Central memory CD4-positive, alpha-beta T cell (primary cell): ENCODE measurements around the gene MANSC1.
"Not testable (repeated sequence)": the region's sequence is repeated elsewhere in the genome, so short reads cannot be mapped to it uniquely, and the experiment has no call there.

Experiments
- DNase-seq: peaks from one replicate; pipeline ENCODE4 v3.0.0; 2022

MANSC1 gene

GRCh38 chr12:12323118-12323517 is 26.9 kb downstream of the MANSC1 start:
- DNase-seq, result no peak

DNA sequence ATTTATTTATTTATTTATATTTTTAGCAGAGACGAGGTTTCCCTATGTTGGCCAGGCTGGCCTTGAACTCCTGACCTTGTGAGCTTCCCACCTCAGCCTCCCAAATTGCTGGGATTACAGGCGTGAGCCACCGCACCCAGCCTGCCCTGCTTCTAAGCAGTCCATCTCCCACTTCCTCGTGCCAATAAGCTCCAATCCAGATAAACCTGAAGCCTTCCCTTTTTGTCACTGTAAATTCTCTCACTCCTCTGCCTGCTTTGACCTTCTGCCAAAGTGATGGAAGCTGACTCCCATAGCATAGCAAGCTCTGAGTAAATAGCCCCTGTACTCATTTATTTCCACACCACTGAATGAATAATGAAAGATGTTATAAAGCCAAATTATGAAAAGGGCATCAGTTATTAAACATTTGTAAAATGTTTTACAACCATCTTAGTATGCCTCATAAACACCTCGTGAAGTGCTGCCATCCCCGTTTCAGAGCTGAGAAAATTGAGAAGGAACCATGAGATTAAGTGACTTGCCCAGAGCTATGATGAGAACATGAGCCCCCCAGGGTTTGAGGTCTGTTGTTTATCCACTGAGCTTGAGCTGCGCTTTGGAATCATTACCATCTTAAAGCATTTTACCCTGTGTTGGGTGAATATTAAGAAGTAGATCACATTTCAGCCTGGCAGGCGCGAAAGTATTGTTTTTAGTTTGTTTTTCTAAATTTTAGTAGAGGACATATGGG is 30.4 kb downstream of the MANSC1 start:
- DNase-seq, result no peak

DNA sequence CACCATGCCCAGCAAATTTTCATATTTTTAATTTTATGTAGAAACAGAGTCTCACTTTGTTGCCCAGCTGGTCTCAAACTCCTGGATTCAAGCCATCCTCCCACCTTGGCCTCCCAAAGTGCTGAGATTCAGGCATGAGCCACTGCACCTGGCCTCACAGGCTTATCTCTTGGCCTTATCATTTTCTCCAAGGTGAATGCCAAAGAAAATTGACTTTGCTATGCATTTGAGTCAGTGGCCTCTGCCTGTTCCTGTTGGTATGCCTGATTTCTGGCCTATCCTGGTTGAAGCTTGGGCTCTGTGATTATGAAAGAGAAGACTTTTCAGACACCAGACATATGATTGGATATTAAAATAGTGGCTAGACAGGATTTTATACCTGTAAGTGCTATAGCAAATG is 34.2 kb downstream of the MANSC1 start:
- DNase-seq, result no peak

DNA sequence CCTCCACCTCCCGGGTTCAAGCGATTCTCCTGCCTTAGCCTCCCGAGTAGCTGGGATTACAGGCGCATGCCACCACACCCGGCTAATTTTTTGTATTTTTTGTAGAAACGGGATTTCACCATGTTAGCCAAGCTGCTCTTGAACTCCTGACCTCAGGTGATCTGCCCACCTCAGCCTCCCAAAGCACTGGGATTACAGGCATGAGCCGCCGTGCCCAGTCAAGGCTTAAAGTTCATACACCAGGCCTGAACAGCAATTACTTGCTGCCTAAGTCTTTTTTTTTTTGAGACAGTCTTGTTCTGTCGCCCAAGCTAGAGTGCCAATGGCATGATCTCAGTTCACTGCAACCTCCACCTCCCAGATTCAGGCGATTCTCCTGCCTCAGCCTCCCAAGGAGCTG is 39.3 kb downstream of the MANSC1 start:
- not testable (repeated sequence) for DNase-seq

DNA sequence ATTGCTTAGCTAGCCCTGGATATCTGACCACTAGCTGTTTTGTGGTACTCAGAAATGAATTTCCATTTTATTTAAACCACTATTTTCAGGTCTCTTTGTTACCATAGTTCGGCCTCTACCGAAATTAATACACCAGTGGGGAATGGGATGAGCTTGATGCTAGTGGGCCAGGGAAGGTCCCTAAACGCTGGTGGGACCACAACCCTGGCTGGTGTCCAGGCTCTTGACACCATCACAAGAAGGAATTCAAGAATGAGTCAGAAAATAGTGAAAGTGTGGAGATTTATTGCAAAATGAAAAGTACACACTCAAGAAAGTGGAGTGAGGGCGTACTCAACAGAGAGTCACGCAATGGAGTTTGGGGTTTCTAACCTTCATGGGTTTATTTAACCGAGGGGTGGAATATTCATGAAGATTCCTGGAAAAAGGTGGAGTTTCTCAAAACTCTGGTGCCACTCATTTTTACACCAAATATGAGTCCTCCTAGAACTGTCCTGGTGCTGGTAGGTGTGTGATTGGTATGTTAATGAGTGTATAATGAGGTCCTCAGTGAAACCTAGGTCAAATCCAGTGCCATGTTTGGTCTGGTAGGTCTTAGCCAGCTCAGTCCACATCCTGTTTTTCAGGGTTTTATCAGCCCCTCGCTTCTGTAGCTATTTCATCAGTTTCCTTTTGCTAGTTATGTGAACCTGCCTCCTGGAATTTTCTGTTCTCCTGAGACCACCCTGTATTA is 44.3 kb downstream of the MANSC1 start:
- DNase-seq, result no peak

GRCh38 chr12:12302976-12303375 is 47.1 kb downstream of the MANSC1 start:
- DNase-seq, result no peak

DNA sequence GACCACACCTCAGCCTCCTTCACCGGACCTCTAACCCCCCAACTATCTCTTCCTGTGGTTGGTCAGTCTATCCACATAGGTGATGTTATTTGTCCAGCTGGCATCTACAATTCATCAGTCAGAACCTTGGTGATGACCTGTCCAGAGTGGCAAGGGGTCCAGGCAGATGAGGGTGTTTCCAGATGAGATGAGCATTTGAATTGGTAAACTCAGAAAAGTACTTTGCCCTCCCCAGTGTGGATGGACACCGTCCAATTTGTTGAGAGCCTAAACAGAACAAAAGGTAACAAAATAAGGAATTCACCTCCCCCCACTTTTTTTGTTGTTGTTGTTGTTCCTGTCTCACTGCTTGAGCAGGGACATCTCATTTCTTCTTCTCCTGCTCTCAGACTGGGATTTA is 48.9 kb downstream of the MANSC1 start:
- DNase-seq, result no peak

DNA sequence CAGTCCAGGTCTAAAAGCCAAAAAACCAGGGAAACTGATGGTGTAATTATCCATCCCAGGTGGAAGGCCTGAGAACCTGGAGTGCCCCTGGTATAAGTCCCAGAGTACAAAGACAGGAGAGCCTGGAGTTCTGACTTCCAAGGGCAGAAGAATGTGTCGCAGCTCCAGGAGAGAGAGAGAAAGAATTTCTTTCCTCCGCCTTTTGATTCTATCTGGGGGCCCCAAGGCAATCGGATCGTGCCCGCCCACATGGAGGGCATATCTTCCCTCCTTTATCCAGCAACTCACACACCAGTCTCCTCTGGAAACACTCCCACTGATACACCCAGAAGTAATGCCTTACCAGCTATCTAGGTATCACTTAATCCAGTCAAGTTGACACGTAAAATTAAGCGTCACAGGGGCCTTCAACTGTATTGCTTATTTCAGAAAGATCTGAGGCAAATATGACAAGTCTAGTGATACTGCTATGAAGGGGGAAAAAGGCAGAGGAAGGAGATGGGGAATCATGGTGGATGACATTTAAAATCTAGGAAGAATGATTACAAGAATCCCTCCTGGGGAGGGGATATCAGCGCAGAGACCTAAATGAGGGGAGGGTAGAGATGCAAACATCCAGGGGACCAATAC is 52.7 kb downstream of the MANSC1 start:
- no peak for DNase-seq

DNA sequence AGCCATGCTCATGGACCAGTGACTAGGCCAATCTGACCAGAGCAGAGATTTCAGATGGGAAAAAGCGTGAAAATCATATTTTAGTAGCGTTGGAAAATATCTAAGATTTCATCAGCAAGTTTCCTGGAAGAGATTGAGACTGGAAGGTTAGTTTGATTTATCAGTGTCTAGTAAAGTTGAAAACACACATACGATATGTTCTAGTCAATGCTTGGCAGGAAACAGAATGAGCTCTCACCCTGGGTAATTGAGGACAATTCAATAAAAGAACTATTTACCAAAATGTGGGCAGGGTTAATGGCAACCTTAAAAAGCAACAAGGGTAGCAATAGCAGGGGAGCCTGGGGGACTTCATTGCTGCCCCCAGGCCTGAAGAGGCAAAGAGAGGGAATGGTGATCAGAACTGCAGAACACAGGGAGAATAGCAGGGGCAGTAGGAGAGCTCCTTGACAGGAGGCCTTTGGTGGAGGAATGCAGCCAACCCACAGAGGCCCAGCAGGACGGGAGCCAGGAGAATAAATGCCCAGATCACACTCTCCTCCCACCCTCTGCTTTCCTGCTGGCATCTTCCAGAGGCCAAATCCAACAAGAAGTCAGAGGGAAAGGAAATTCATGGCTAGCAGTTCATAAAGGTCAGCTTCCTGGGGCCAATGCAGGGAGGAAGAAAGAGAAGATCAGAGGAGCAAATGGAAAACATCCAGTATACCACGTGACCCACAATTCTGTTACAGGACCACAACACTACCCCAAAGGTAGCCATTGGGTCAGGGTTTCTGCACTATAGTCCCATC is 55.6 kb downstream of the MANSC1 start:
- no peak for DNase-seq

DNA sequence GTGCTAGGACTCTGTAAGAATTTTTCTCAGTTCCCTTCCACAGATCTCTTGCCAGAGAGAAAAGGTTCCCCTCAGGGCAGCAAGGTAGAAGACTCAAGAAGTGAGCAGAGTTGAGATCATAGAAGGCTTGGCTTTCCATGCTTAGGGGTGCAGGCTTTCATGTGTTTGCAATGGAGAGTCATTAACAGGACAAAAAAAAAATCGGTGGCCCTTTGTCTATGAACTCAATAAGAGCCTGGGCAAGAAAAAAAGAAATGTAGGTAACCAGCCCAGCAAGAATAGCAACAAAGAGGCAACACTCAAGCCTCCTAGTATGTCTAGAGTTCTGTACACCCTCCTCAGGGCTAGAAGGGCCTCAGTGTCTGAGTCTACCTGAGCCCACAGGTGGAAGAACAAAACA is 59.8 kb downstream of the MANSC1 start:
- no peak for DNase-seq

DNA sequence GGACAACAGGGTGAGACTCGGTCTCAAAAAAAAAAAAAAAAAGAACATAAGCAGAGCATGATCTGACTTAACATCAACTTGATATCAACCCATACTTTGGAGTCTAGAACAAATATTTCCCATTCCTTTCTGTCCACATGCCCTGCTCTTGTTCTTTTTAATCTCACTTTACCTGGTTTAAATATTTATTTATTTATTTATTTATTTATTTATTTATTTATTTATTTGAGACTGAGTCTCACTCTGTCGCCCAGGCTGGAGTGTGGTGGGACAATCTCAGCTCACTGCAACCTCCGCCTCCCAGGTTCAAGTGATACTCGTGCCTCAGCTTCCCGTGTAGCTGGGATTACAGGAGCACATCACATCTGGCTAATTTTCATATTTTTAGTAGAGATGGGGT is 63.6 kb downstream of the MANSC1 start:
- DNase-seq, result no peak

GRCh38 chr12:12282761-12283425 is 67.1 kb downstream of the MANSC1 start:
- DNase-seq, result no peak

GRCh38 chr12:12282202-12282601 is 67.8 kb downstream of the MANSC1 start:
- DNase-seq, result no peak

DNA sequence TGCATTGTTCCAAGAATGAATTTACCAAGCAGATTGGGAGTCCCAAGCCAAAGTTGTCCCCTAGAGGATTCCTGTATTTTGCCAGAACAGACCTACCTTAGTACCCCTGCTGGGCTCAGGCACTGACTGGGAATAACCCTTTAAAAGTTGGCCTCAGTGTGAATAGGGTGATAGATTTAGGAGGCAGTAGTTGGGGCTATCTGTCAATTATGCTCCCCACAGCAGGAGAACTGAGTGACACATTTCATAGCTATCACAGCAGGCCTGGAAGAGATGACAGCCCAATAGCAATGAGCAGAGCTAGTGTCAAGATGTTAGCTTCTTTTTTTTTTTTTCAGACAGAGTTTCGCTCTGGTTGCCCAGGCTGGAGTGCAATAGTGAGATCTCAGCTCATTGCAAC is 68.9 kb downstream of the MANSC1 start:
- DNase-seq, result no peak

DNA sequence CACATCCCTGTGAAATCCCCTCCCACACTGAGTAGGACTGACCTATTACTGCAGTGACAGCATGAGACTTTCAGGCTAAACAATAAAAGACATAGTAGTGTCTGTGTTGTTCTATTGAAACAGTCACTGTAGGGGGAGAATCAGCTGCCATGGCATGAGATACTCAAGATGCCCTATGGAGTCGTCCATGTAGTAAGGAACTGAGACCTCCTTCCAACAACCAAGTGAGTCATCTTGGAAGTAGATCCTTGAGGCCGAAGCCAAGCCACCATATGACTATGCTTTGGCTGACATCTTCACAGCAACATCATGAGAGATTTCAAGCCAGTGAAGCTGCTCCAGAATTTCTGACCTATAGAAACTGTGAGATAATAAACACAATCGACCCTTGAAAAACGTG is 71.1 kb downstream of the MANSC1 start:
- no peak for DNase-seq
